ENCODE measurements around the gene DPY19L3.

DPY19L3 gene

GRCh38 chr19:32427536-32427935, 22.0 kb downstream of the DPY19L3 start:
- TF ChIP-seq, protein P1, sequence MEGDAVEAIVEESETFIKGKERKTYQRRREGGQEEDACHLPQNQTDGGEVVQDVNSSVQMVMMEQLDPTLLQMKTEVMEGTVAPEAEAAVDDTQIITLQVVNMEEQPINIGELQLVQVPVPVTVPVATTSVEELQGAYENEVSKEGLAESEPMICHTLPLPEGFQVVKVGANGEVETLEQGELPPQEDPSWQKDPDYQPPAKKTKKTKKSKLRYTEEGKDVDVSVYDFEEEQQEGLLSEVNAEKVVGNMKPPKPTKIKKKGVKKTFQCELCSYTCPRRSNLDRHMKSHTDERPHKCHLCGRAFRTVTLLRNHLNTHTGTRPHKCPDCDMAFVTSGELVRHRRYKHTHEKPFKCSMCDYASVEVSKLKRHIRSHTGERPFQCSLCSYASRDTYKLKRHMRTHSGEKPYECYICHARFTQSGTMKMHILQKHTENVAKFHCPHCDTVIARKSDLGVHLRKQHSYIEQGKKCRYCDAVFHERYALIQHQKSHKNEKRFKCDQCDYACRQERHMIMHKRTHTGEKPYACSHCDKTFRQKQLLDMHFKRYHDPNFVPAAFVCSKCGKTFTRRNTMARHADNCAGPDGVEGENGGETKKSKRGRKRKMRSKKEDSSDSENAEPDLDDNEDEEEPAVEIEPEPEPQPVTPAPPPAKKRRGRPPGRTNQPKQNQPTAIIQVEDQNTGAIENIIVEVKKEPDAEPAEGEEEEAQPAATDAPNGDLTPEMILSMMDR (IDR thresholded peaks at IDR 0.05; ENCODE audit: low read depth, low read length, poor library complexity, severe bottlenecking): no peak
- TF ChIP-seq EZH2phosphoT487 (IDR thresholded peaks at IDR 0.05; ENCODE audit: borderline replicate concordance, low read length): no peak
- Histone ChIP-seq H3K9me3 (ENCODE audit: control insufficient read depth, insufficient read depth, low read length) (no peaks in the 10 kb centered on the region), H3K27me3 (ENCODE audit: control insufficient read depth, low read length) (no peaks in the 10 kb centered on the region), H3K4me3 (ENCODE audit: low read length) (no peak overlapping the region), H3K4me1 (ENCODE audit: control insufficient read depth, low read length) (peaks cover 15% of the 10 kb centered on the region), H3K27ac (ENCODE audit: low read depth, low read length) (no peak overlapping the region), H3K36me3 (ENCODE audit: control insufficient read depth, low read length) (peaks cover 15% of the 10 kb centered on the region), H3K4me2 (ENCODE audit: low read length) (no peak overlapping the region), H4K20me1 (ENCODE audit: control insufficient read depth, insufficient read depth, low read depth, low read length) (no peaks in the 10 kb centered on the region), H3K79me2 (ENCODE audit: control insufficient read depth, low read length) (peaks cover 14% of the 10 kb centered on the region), H3F3A (ENCODE audit: control insufficient read depth, insufficient read depth) (no peaks in the 10 kb centered on the region), H3K9me2 (replicated peaks; ENCODE audit: control insufficient read depth, low read length) (no peaks in the 10 kb centered on the region)

- Histone ChIP-seq H3K27me3 (ENCODE audit: control insufficient read depth, low read length) (no peaks in the 10 kb centered on the region), H3K4me2 (ENCODE audit: low read length) (no peak overlapping the region), H3K4me1 (ENCODE audit: control insufficient read depth, low read length) (no peaks in the 10 kb centered on the region), H3K36me3 (ENCODE audit: control insufficient read depth, low read length) (peaks cover 41% of the 10 kb centered on the region), H3K27ac (ENCODE audit: low read depth, low read length) (no peak overlapping the region), H3K9me2 (replicated peaks; ENCODE audit: control insufficient read depth, low read length) (no peaks in the 10 kb centered on the region), H3K9me3 (ENCODE audit: control insufficient read depth, insufficient read depth, low read length) (no peaks in the 10 kb centered on the region), H3K4me3 (ENCODE audit: low read length) (no peak overlapping the region), H4K20me1 (ENCODE audit: control insufficient read depth, insufficient read depth, low read depth, low read length) (no peaks in the 10 kb centered on the region), H3K79me2 (ENCODE audit: control insufficient read depth, low read length) (no peaks in the 10 kb centered on the region), H3F3A (ENCODE audit: control insufficient read depth, insufficient read depth) (no peaks in the 10 kb centered on the region)
- TF ChIP-seq, protein P1 (IDR thresholded peaks at IDR 0.05; ENCODE audit: low read depth, low read length, poor library complexity, severe bottlenecking): no peak
- TF ChIP-seq EZH2phosphoT487 (IDR thresholded peaks at IDR 0.05; ENCODE audit: borderline replicate concordance, low read length): no peak
Measured at GRCh38 chr19:32436692-32437091, 31.1 kb downstream of the DPY19L3 start.

- no peaks in the 10 kb centered on the region for H3K79me2 ChIP-seq (ENCODE audit: control insufficient read depth, low read length)
- TF ChIP-seq, protein P1 (IDR thresholded peaks at IDR 0.05; ENCODE audit: low read depth, low read length, poor library complexity, severe bottlenecking): no peak
- no peak for TF ChIP-seq EZH2phosphoT487 (IDR thresholded peaks at IDR 0.05; ENCODE audit: borderline replicate concordance, low read length)
- H3K27me3 ChIP-seq (ENCODE audit: control insufficient read depth, low read length): no peaks in the 10 kb centered on the region
- H3K27ac ChIP-seq (ENCODE audit: low read depth, low read length): no peak overlapping the region
- no peaks in the 10 kb centered on the region for H3K9me3 ChIP-seq (ENCODE audit: control insufficient read depth, insufficient read depth, low read length)
- no peak overlapping the region for H3K4me3 ChIP-seq (ENCODE audit: low read length)
- H3K36me3 ChIP-seq (ENCODE audit: control insufficient read depth, low read length): peaks cover 41% of the 10 kb centered on the region
- no peaks in the 10 kb centered on the region for H3K4me1 ChIP-seq (ENCODE audit: control insufficient read depth, low read length)
- H3K9me2 ChIP-seq (replicated peaks; ENCODE audit: control insufficient read depth, low read length): no peaks in the 10 kb centered on the region
- H3K4me2 ChIP-seq (ENCODE audit: low read length): no peak overlapping the region
- H3F3A ChIP-seq (ENCODE audit: control insufficient read depth, insufficient read depth): no peaks in the 10 kb centered on the region
- H4K20me1 ChIP-seq (ENCODE audit: control insufficient read depth, insufficient read depth, low read depth, low read length): no peaks in the 10 kb centered on the region
Measured at GRCh38 chr19:32437096-32437495, 31.5 kb downstream of the DPY19L3 start.

GRCh38 chr19:32438751-32439150, 33.2 kb downstream of the DPY19L3 start:
- H3K27me3 ChIP-seq (ENCODE audit: control insufficient read depth, low read length): no peaks in the 10 kb centered on the region
- no peaks in the 10 kb centered on the region for H3K4me1 ChIP-seq (ENCODE audit: control insufficient read depth, low read length)
- H3K79me2 ChIP-seq (ENCODE audit: control insufficient read depth, low read length): no peaks in the 10 kb centered on the region
- H4K20me1 ChIP-seq (ENCODE audit: control insufficient read depth, insufficient read depth, low read depth, low read length): no peaks in the 10 kb centered on the region
- H3K36me3 ChIP-seq (ENCODE audit: control insufficient read depth, low read length): peaks cover 51% of the 10 kb centered on the region
- TF ChIP-seq, protein P1 (IDR thresholded peaks at IDR 0.05; ENCODE audit: low read depth, low read length, poor library complexity, severe bottlenecking): no peak
- no peak for TF ChIP-seq EZH2phosphoT487 (IDR thresholded peaks at IDR 0.05; ENCODE audit: borderline replicate concordance, low read length)
- no peaks in the 10 kb centered on the region for H3F3A ChIP-seq (ENCODE audit: control insufficient read depth, insufficient read depth)
- H3K4me3 ChIP-seq (ENCODE audit: low read length): no peak overlapping the region
- no peak overlapping the region for H3K27ac ChIP-seq (ENCODE audit: low read depth, low read length)
- H3K9me3 ChIP-seq (ENCODE audit: control insufficient read depth, insufficient read depth, low read length): no peaks in the 10 kb centered on the region
- no peak overlapping the region for H3K4me2 ChIP-seq (ENCODE audit: low read length)
- H3K9me2 ChIP-seq (replicated peaks; ENCODE audit: control insufficient read depth, low read length): no peaks in the 10 kb centered on the region

Measured in DOHH2 (cell line).